ENCODE data around the gene TRMT10B. TPM values are rescaled to one million over a fixed set of nuclear protein-coding genes. Genes with fewer than 3 reads are reported as not detected.
"Not testable (repeated sequence)": the region's sequence is repeated elsewhere in the genome, so short reads cannot be mapped to it uniquely, and the experiment has no call there.

Gene TRMT10B
- polyA plus RNA-seq, 6 donors from 2014 or later, result 13.3 to 21.6 (median 17.1) TPM

DNA sequence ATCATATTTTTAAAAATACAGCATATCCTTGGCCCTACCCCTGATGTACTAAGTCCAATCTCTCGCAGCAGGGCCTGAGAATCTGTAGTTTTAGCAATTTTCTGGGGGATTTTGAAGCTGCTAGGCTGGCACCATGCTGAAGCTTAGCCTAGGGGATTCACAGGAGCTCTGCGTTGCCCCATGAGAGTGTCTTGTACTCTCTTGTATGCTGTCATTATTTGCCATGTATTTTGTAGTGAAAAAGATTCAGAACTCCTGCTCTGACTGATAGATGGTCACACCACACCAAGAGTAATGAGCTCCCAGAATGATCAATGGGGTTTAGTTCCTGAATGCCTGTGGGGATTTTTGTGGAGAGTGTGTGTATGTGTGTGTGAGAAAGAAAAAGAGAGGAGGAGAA is 20.7 kb upstream of the TRMT10B start:
- Mint-ChIP-seq H3K4me1 (no peaks in the 10 kb centered on the region), H3K36me3 (no peaks in the 10 kb centered on the region), H3K27me3 (peaks cover 5 to 18% (median 16%) of the 10 kb centered on the region in 3 donors), H3K27ac (no peak overlapping the region), H3K4me3 (no peak overlapping the region), H3K9me3 (peaks cover 0 to 1% (median 0%) of the 10 kb centered on the region in 7 donors)
- DNase-seq (no peak), ATAC-seq (ENCODE audit: low read depth in 2 of 2) (no peak)

DNA sequence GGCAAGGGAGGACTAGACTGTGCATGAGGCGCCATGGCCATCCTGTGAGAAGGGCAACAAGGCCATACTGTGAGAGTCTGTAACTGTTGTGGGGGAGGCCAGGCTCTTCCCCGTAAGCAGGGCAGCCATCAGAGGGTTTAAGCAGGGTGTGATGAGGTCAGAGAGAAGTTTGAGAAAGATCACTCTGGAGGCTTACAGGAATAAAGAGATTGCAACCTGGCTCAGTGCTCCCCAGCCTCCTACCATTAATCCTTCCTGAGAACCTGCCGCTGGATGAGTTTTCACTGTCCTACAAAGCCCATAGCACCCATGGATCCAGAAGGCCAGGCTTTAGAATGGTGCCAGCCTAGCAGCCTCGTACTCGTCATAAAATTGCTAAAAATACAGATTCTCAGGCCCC is 14.4 kb upstream of the TRMT10B start:
- no peaks in the 10 kb centered on the region for H3K36me3 Mint-ChIP-seq
- peaks cover 9 to 12% (median 9%) of the 10 kb centered on the region in 3 donors for H3K27me3 Mint-ChIP-seq
- no peak overlapping the region for H3K27ac Mint-ChIP-seq
- ATAC-seq (ENCODE audit: low read depth in 2 of 2) (no peak), DNase-seq (no peak)
- H3K4me3 Mint-ChIP-seq, result no peak overlapping the region
- no peaks in the 10 kb centered on the region for H3K4me1 Mint-ChIP-seq
- no peaks in the 10 kb centered on the region for H3K9me3 Mint-ChIP-seq

DNA sequence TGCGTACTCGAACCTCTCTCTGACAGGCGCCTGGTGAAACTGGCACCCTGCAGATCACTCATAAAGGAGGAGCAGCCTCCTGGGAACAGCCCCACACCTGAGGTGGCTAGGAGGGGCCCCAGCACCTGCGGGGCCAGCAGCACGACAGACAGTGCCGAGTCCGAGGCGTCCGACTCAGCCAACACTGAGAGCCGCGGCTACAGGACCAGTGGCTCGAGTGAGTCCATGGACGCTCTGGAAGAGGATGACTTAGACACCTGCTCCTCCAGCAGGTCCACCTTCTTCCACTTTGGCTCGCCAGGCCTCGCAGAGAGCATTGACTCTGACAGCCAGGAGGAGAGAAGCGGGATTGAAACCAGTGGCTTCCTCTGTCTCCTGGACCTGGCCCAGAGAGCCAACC is 13.5 kb upstream of the TRMT10B start:
- Mint-ChIP-seq H3K36me3 (no peaks in the 10 kb centered on the region), H3K9me3 (no peaks in the 10 kb centered on the region), H3K27ac (no peak overlapping the region), H3K27me3 (peaks cover 4 to 9% (median 6%) of the 10 kb centered on the region in 3 donors), H3K4me3 (no peak overlapping the region), H3K4me1 (no peaks in the 10 kb centered on the region)
- ATAC-seq (ENCODE audit: low read depth in 2 of 2), result no peak
- no peak for DNase-seq

DNA sequence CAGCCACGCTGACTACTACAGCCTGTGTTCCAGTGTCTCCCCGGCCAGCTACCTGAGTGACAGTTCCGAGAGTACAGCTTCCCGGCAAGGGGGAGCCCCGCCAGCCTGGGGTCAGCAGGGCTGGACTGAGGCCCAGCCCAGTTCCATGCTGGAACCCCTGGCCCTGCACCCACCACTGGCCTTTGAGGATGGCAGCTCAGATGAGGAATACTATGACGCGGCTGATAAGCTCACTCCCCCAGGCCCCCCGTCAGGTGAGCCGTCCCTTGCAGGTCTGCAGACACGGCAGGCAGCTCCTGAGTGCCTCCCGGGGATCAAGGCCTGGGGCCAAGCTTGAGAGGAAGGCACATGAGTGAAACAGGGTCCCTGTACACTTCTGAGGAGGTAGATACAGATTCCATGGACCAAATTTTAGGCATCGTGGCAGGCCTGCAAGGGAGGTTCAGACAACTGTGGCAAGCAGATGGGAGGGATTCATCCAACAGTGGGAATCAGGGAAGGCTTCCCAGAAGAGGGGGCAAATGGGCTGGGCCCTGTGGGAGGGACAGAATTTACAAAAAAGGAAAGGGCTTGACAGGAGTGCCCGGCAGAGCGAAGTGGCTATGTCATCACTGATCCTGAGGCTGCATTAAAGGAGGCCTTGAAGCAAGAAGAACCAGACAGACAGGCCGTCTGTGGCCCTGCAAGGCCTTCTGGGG is 12.8 kb upstream of the TRMT10B start:
- DNase-seq (no peak), ATAC-seq (ENCODE audit: low read depth in 2 of 2) (no peak)
- Mint-ChIP-seq H3K27me3 (peaks cover 0 to 5% (median 5%) of the 10 kb centered on the region in 3 donors), H3K4me3 (no peak overlapping the region), H3K27ac (no peak overlapping the region), H3K4me1 (no peaks in the 10 kb centered on the region), H3K36me3 (no peaks in the 10 kb centered on the region), H3K9me3 (no peaks in the 10 kb centered on the region)

DNA sequence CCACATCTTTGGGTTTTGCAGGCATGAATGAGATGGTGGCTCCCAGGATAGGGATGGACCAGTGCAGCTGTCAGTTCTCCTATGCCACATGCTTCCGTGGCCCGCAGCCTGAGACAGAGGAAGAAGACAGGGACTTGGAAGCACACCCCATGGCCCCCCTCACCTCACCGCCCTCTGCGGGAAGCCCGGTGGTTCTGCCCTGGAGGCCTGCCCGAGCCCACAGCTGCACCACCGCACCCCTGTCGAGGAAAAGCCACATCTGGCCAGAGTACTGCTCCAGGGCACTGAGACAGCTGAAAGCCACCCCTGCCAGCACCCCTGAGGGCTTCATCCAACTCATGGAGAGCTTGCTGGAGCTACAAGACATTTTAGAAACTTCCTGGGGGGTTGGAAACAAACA is 7.6 kb upstream of the TRMT10B start:
- ATAC-seq (ENCODE audit: low read depth in 2 of 2) (no peak), DNase-seq (no peak)
- peak overlapping the region in 1 of 6 donors; percentile 24 for H3K27ac Mint-ChIP-seq
- peaks cover 0 to 3% (median 2%) of the 10 kb centered on the region in 3 donors for H3K4me1 Mint-ChIP-seq
- H3K36me3 Mint-ChIP-seq, result no peaks in the 10 kb centered on the region
- no peaks in the 10 kb centered on the region for H3K9me3 Mint-ChIP-seq
- H3K27me3 Mint-ChIP-seq, result peaks cover 0 to 7% (median 6%) of the 10 kb centered on the region in 3 donors
- no peak overlapping the region for H3K4me3 Mint-ChIP-seq

DNA sequence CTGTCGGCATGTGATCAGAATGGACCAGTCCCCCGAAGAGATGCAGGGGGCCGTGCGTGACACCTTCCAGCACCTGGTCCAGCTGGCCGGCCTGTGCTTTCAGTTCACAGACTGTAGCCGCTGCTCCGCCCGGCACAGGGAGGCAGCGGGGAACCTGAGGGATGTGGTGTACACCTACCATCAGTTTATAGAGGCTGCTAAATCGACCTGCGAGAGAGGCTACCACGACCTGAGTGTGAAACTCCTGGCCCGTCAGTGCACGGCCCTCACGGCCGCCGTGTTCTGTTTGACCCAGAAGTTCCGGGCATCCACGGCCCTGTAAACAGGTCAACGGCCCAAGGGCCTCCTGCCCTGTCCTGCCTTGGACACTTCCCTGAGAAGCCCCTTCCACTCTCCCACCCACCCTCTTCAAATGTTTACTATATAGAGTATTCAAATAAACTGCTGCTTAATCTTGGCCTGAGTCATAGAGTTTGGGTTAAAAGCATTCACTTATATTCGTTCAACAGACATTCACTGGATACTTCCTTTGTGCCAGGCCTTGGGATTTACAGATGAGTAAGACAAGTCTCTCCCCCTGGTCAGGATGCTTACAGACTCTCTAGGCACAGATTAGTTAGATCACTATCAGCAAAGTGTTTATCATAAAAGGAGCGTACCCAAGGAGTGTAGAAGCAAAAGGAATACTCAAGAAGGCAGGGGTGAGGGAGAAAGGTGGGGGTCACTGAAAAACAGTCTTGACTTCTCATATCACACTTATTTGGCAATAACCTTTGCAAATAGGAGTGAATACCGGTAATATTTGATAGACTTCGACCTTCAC is 6.9 kb upstream of the TRMT10B start:
- H3K4me3 Mint-ChIP-seq, result no peak overlapping the region
- DNase-seq, result no peak
- ATAC-seq (ENCODE audit: low read depth in 2 of 2), result no peak
- no peaks in the 10 kb centered on the region for H3K36me3 Mint-ChIP-seq
- peaks cover 0 to 7% (median 3%) of the 10 kb centered on the region in 3 donors for H3K4me1 Mint-ChIP-seq
- H3K27ac Mint-ChIP-seq, result no peak overlapping the region
- peaks cover 0 to 7% (median 6%) of the 10 kb centered on the region in 3 donors for H3K27me3 Mint-ChIP-seq
- no peaks in the 10 kb centered on the region for H3K9me3 Mint-ChIP-seq

DNA sequence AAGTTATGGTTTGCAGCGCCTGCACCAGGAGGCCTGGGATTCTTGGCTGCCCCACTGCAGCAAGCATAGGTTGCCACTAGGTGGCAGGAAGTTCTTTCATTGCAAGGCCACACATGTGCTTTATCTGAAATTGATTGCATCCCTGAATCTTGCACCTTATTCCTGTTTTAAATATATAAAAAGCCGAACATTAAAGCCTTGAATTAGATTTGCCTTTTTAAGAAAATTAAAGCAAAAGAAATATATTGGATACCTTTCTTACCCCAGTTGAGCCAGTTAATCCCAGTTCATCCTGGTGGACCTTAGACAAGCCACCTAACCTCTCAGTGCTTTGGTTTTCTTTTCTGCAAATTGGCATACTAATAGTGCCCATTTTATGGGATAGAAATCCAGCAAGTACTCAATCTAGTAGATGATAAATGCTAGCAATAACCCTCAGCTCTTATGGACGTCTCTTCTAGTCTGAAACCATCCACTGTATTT is 6.3 kb upstream of the TRMT10B start:
- peak; percentile 79 to 88 for ATAC-seq (ENCODE audit: low read depth in 2 of 2)
- H3K27me3 Mint-ChIP-seq, result peaks cover 0 to 7% (median 6%) of the 10 kb centered on the region in 3 donors
- DNase-seq, result peak; percentile 33
- H3K36me3 Mint-ChIP-seq, result no peaks in the 10 kb centered on the region
- no peak overlapping the region for H3K4me3 Mint-ChIP-seq
- H3K27ac Mint-ChIP-seq, result no peak overlapping the region
- H3K9me3 Mint-ChIP-seq, result no peaks in the 10 kb centered on the region
- H3K4me1 Mint-ChIP-seq, result peaks cover 0 to 7% (median 3%) of the 10 kb centered on the region in 3 donors

DNA sequence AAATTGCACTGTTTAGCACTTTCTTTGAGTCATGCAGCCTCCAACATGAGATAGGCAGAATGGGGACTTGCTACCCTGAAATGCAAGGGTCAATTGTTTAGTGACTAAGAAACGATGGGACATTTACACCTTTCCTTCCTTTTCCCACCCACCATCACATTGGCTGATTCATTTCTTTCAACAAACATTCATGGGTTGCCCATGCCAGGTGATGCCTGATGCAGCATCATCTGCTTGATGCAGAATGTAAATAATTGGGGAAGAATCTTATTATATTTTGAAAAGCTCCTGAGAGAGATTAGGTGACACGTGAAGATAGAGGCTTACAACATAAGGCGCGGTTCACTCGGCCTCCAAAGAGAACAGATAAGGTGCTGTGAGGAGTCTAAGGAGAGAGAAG is 4.5 kb upstream of the TRMT10B start:
- Mint-ChIP-seq H3K9me3 (no peaks in the 10 kb centered on the region), H3K27me3 (peaks cover 0 to 7% (median 6%) of the 10 kb centered on the region in 3 donors), H3K27ac (peak overlapping the region in 1 of 6 donors; percentile 21), H3K4me1 (peaks cover 10 to 18% (median 13%) of the 10 kb centered on the region in 3 donors), H3K4me3 (peak overlapping the region in 1 of 8 donors; percentile 36), H3K36me3 (no peaks in the 10 kb centered on the region)
- no peak for ATAC-seq (ENCODE audit: low read depth in 2 of 2)
- DNase-seq, result no peak

DNA sequence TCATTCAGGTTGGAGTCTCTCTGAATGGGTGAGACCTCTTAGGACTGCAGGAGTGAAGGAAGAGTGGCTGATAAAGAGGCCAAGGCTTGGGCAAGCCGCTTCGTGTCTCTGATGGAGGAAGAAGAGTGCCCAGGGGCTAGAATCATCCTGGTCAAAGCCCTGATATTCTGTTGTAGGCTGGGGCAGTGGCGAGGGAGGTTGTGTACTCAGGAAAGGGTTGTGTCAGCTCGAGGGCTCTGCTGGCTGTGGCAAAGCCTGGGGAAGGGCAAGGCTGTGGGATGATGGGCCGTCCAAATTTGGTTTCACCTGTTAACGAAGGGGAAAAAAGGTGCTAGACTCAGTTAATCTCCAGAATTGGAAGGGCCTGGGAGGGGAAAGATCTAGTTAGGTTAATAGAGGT is 2.4 kb upstream of the TRMT10B start:
- no peak for DNase-seq
- no peak for ATAC-seq (ENCODE audit: low read depth in 2 of 2)
- peaks cover 0 to 7% (median 6%) of the 10 kb centered on the region in 3 donors for H3K27me3 Mint-ChIP-seq
- no peaks in the 10 kb centered on the region for H3K36me3 Mint-ChIP-seq
- peak overlapping the region in 1 of 6 donors; percentile 94 for H3K27ac Mint-ChIP-seq
- peaks cover 22 to 34% (median 28%) of the 10 kb centered on the region in 3 donors for H3K4me1 Mint-ChIP-seq
- H3K9me3 Mint-ChIP-seq, result no peaks in the 10 kb centered on the region
- H3K4me3 Mint-ChIP-seq, result peak overlapping the region in 7 of 8 donors; percentile 16 to 88 (median 57)

DNA sequence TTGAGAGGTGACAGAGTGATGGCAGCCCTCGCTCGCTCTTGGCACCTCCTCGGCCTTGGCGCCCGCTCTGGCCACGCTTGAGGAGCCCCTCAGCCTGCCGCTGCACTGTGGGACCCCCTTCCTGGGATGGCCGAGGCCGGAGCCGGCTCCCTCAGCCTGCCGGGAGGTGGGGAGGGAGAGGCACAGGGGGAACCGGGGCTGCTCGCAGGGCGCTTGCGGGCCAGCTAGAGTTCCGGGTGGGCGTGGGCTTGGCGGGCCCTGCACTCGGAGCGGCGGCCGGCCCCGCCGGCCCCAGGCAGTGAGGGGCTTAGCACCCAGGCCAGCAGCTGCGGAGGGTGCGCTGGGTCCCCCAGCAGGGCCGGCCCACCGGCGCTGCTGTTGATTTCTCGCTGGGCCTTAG is 1.9 kb upstream of the TRMT10B start:
- not testable (repeated sequence) for H3K4me3 Mint-ChIP-seq; H3K27me3 Mint-ChIP-seq; H3K36me3 Mint-ChIP-seq; ATAC-seq (ENCODE audit: low read depth in 2 of 2); H3K9me3 Mint-ChIP-seq; DNase-seq; H3K27ac Mint-ChIP-seq
- peaks cover 22 to 37% (median 31%) of the 10 kb centered on the region in 3 donors for H3K4me1 Mint-ChIP-seq

DNA sequence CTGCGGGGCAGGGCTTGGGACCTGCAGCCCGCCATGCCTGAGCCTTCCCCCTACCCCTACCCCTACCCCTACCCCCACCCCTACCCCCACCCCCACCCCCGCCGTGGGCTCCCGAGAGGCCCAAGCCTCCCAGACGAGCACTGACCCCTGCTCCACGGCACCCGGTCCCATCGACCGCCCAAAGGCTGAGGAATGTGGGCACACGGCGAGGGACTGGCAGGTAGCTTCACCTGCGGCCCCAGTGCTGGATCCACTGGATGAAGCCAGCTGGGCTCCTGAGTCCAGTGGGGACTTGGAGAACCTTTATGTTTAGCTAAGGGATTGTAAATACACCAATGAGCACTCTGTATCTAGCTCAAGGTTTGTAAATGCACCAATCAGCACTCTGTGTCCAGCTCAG is 1.5 kb upstream of the TRMT10B start:
- not testable (repeated sequence) for H3K27ac Mint-ChIP-seq; ATAC-seq (ENCODE audit: low read depth in 2 of 2); H3K36me3 Mint-ChIP-seq; H3K27me3 Mint-ChIP-seq; DNase-seq; H3K9me3 Mint-ChIP-seq
- peaks cover 20 to 37% (median 31%) of the 10 kb centered on the region in 3 donors for H3K4me1 Mint-ChIP-seq
- H3K4me3 Mint-ChIP-seq, result peak overlapping the region in 3 of 8 donors; percentile 92 to 99 (median 94)

DNA sequence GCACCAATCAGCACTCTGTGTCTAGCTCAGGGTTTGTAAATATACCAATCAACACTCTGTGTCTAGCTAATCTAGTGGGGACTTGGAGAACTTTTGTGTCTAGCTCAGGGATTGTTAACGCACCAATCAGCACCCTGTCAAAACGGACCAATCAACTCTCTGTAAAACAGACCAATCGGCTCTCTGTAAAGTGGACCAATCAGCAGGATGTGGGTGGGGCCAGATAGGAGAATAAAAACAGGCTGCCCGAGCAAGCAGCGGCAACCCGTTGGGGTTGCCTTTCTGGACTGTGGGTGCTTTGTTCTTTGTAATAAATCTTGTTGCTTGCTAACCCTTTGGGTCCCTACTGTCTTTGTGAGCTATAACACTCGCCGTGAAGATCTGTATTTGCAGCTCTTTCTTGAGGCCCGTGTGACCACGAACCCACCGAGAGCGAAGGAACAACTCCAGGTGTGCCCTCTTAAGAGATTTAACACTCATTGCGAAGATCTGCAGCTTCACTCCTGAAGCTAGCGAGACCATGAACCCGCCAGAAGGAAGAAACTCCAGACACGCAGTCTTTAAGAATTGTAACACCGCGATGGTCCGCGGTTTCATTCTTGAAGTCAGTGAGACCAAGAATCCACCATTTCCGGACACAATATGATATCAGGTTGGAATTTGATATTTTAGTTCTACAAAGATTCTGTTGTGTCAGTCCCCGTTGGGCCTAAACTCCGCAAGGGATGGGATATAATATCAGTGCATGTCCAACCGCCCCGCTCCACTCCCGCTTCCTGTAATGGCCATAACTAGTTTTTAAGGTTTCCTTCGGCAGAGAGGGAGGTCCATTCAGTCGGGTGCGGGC is 740 bp upstream of the TRMT10B start:
- DNase-seq, result no peak
- peak overlapping the region; percentile 89 to 97 (median 94) for H3K27ac Mint-ChIP-seq
- H3K27me3 Mint-ChIP-seq, result peaks cover 0 to 7% (median 6%) of the 10 kb centered on the region in 3 donors
- H3K4me3 Mint-ChIP-seq, result peak overlapping the region; percentile 81 to 99 (median 96)
- H3K36me3 Mint-ChIP-seq, result no peaks in the 10 kb centered on the region
- H3K4me1 Mint-ChIP-seq, result peaks cover 19 to 37% (median 31%) of the 10 kb centered on the region in 3 donors
- no peak for ATAC-seq (ENCODE audit: low read depth in 2 of 2)
- no peaks in the 10 kb centered on the region for H3K9me3 Mint-ChIP-seq

DNA sequence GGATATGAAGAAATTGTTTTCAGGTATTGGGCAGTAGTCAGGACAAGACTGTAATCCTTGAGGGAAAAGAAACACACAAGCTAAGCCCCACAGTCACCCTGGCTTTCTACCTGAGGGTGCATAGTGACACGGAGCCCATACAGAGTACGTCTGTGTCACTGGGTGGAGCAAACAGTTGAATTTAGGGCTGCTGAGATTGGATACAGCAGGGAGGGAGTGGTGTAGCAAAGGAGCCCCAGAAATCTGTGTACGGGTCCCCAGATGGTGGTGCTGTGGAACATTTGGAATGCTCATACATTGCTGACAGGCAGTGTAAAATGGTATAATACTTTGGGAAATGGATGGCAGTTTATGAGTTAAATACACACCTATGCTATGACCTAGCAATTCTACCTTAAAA is 5.1 kb downstream of the TRMT10B start:
- ATAC-seq (ENCODE audit: low read depth in 2 of 2), result no peak
- peak overlapping the region in 1 of 6 donors; percentile 46 for H3K27ac Mint-ChIP-seq

More for the DNA sequence above, 5.1 kb downstream of the TRMT10B start:
- no peaks in the 10 kb centered on the region for H3K9me3 Mint-ChIP-seq
- no peaks in the 10 kb centered on the region for H3K27me3 Mint-ChIP-seq
- H3K4me1 Mint-ChIP-seq, result peaks cover 17 to 28% (median 18%) of the 10 kb centered on the region in 3 donors
- peaks cover 6 to 8% of the 10 kb centered on the region in 2 donors for H3K36me3 Mint-ChIP-seq
- H3K4me3 Mint-ChIP-seq, result no peak overlapping the region
- DNase-seq, result no peak
